Measurements from ENCODE around the gene TNIP2. TPM values are rescaled to one million over a fixed set of nuclear protein-coding genes. Genes with fewer than 3 reads are reported as not detected.

Gene TNIP2
- total and polyA plus RNA-seq, 2 donors (not counting 3 experiments of a cell fraction or from before 2014, with no cell fraction given), result 37.7 to 52.1 TPM

- TF ChIP-seq MAX (IDR thresholded peaks at IDR 0.05; ENCODE audit: insufficient read depth, insufficient read length), result no peak
- no peak for TF ChIP-seq FOS (IDR thresholded peaks at IDR 0.05; ENCODE audit: borderline replicate concordance, insufficient read depth, low read length)
- TF ChIP-seq GATA2 (IDR thresholded peaks at IDR 0.05; ENCODE audit: insufficient read depth, insufficient read length, low read depth, low read length), result no peak
- TF ChIP-seq JUN (IDR thresholded peaks at IDR 0.05; ENCODE audit: borderline replicate concordance, insufficient read depth, insufficient read length, low read depth), result no peak
- TF ChIP-seq POLR2AphosphoS5 (IDR thresholded peaks at IDR 0.05; ENCODE audit: insufficient read depth, low read depth, low read length), result no peak
- no peak for TF ChIP-seq MYC (IDR thresholded peaks at IDR 0.05; ENCODE audit: low read depth, low read length)
- TF ChIP-seq EZH2 (IDR thresholded peaks at IDR 0.05; ENCODE audit: borderline replicate concordance, low read depth, low read length, severe bottlenecking), result no peak
- no peak for TF ChIP-seq POLR2A (IDR thresholded peaks at IDR 0.05; ENCODE audit: low read depth, low read length)
- no peak for TF ChIP-seq CTCF (IDR thresholded peaks at IDR 0.05; ENCODE audit: extremely low read depth in 1 of 2, insufficient read depth in 1 of 2, low read depth in 1 of 2, low read length in 2 of 2)
- Histone ChIP-seq H4K20me1 (replicated peaks; ENCODE audit: control insufficient read depth, extremely low read depth, insufficient read depth, low read length) (no peaks in the 10 kb centered on the region), H3K4me2 (ENCODE audit: insufficient read depth, low read length) (no peak overlapping the region), H3K4me3 (replicated peaks in 1 of 3; ENCODE audit: insufficient read depth in 1 of 3, low read depth in 1 of 3, low read length in 3 of 3) (no peak overlapping the region), H3K79me2 (ENCODE audit: control insufficient read depth, insufficient read depth, low read length) (peaks cover 22% of the 10 kb centered on the region), H3K9ac (replicated peaks; ENCODE audit: extremely low read depth, insufficient read depth, low read length) (no peak overlapping the region), H3K9me1 (replicated peaks; ENCODE audit: control insufficient read depth, extremely low read depth, insufficient read depth, low read length) (no peaks in the 10 kb centered on the region), H3K27ac (ENCODE audit: insufficient read depth, low read depth, low read length) (no peak overlapping the region), H3K9me3 (replicated peaks; ENCODE audit: control insufficient read depth, insufficient read depth, low read length) (no peaks in the 10 kb centered on the region), H2AFZ (ENCODE audit: low read depth, low read length) (no peak overlapping the region), H3K27me3 (ENCODE audit: control insufficient read depth in 2 of 2, insufficient read depth in 2 of 2, low read length in 2 of 2) (no peaks in the 10 kb centered on the region), H3K36me3 (ENCODE audit: control insufficient read depth in 2 of 2, extremely low read depth in 1 of 2, insufficient read depth in 2 of 2, low read length in 2 of 2) (no peaks in the 10 kb centered on the region), H3K4me1 (ENCODE audit: control insufficient read depth, extremely low read depth, insufficient read depth, low read length) (peaks cover 38% of the 10 kb centered on the region)
- DNase-seq (ENCODE audit: low read depth, low spot score), result no peak
- dilution Hi-C loops (cut with MboI; ENCODE audit: extremely low pct_ligation_motif_present, low sequenced_read_pairs) (no loop called here), intact Hi-C loops (cut with micrococcal nuclease) (no loop called here)
- ChIA-PET CTCF (interaction anchor here (2.8 kb wide), 1 partner anchor 28 kb away, joined by 14 read pairs; no protein-coding TSS in a partner anchor), POLR2A (no interaction called here)
- BruUV-seq (replicated peaks), result no TSS peak
- FAIRE-seq, result no peak
Observed at GRCh38 chr4:2792396-2792710, 36.2 kb upstream of the TNIP2 start.

Data from endothelial cell of umbilical vein (primary cell).